ENCODE data around the gene LRRK1. TPM values are rescaled to one million over a fixed set of nuclear protein-coding genes. Genes with fewer than 3 reads are reported as not detected.

Gene LRRK1, protein sequence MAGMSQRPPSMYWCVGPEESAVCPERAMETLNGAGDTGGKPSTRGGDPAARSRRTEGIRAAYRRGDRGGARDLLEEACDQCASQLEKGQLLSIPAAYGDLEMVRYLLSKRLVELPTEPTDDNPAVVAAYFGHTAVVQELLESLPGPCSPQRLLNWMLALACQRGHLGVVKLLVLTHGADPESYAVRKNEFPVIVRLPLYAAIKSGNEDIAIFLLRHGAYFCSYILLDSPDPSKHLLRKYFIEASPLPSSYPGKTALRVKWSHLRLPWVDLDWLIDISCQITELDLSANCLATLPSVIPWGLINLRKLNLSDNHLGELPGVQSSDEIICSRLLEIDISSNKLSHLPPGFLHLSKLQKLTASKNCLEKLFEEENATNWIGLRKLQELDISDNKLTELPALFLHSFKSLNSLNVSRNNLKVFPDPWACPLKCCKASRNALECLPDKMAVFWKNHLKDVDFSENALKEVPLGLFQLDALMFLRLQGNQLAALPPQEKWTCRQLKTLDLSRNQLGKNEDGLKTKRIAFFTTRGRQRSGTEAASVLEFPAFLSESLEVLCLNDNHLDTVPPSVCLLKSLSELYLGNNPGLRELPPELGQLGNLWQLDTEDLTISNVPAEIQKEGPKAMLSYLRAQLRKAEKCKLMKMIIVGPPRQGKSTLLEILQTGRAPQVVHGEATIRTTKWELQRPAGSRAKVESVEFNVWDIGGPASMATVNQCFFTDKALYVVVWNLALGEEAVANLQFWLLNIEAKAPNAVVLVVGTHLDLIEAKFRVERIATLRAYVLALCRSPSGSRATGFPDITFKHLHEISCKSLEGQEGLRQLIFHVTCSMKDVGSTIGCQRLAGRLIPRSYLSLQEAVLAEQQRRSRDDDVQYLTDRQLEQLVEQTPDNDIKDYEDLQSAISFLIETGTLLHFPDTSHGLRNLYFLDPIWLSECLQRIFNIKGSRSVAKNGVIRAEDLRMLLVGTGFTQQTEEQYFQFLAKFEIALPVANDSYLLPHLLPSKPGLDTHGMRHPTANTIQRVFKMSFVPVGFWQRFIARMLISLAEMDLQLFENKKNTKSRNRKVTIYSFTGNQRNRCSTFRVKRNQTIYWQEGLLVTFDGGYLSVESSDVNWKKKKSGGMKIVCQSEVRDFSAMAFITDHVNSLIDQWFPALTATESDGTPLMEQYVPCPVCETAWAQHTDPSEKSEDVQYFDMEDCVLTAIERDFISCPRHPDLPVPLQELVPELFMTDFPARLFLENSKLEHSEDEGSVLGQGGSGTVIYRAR (N-terminal part only)
- total RNA-seq, result 1 to 10 TPM; 1.2 to 5.5 (median 3.2) TPM
- total RNA-seq (2013), result 10.4 TPM

DNA sequence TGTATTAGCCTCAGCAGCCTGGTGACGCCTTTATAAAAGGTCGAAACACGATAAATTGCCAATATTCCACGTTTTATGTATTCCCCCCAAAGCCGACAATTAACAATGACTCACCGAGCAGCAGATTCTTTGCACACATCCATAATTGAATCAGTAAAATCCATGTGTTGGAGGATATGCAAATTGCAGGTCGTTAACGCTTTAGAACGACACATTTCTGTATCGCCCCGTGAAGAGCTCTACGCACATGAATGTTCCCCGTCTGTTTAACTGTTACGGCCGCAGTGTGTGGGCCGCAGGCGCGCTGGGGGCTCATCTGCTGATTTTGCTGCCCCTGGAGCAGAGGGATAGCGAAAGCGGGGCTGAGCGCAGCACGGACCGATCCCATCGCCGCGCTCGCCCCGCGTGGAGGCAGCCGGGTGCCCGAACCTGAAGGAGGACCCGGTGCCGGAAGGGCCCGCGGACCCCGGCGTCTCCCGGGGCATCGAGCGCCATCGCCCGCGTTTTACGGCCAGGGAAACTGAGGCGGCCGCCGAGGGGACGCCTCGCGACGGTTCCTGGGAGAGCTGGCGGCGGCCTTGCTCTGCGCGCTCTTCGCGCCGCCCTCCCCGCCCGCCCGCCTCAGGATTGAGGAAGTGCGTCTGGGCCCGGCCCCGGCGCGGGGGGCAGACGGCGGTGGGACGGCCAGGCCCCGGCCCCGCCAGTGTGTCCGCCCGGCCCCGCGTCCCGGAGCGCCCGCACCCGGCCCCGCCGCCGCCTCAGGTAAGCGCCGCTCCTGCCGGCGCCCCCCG lies at the start of gene LRRK1:
Gene LRRK1 (plus strand): TSS at position 668 of the 791 bp plus-strand sequence. CDS start 5,276 bp downstream, outside the sequence.
- DNase-seq (peak in 1 of 2 donors; percentile 14), ATAC-seq (peak in 2 of 3 donors; percentile 40 to 56)
- Mint-ChIP-seq H3K36me3 (no peaks in the 10 kb centered on the region), H3K4me3 (peak within 1 kb of the TSS; percentile 80), H3K27me3 (ENCODE audit: low read depth in 2 of 2) (peaks cover 46 to 57% of the 10 kb centered on the region in 2 donors), H3K4me1 (peaks cover 0 to 12% of the 10 kb centered on the region in 2 donors), H3K27ac (no peak within 1 kb of the TSS), H3K9me3 (no peaks in the 10 kb centered on the region)
- WGBS (ENCODE audit: insufficient coverage), result 1% methylated on average over 87 of the region's 87 CpGs
- no peak for TF ChIP-seq CTCF (IDR thresholded peaks at IDR 0.05)
- peaks cover 9% of the 10 kb centered on the region for H3K27me3 ChIP-seq (ENCODE audit: control insufficient read depth, insufficient read depth, low read length)
- H3K36me3 ChIP-seq (ENCODE audit: control insufficient read depth, insufficient read depth, low read length), result no peaks in the 10 kb centered on the region
- H3K4me1 ChIP-seq (ENCODE audit: control insufficient read depth, insufficient read depth, low read length), result peaks cover 16% of the 10 kb centered on the region
- H3K27ac ChIP-seq (ENCODE audit: low read length), result no peak within 1 kb of the TSS
- H3K9me3 ChIP-seq (ENCODE audit: control insufficient read depth, insufficient read depth, low read length), result no peaks in the 10 kb centered on the region
- intact Hi-C loops (cut with micrococcal nuclease), result loop anchor here (5.0 kb wide), 1 partner anchor 88 kb away; no protein-coding TSS in a partner anchor
- H3K4me3 ChIP-seq (ENCODE audit: low read length), result peak within 1 kb of the TSS; percentile 45

GRCh38 chr15:100873029-100873677 lies 46.0 kb upstream of the LRRK1 start:
- ATAC-seq, result peak; percentile 61 to 73 (median 68)
- Histone ChIP-seq H3K27ac (ENCODE audit: low read length) (no peak overlapping the region), H3K36me3 (ENCODE audit: control insufficient read depth, insufficient read depth, low read length) (no peaks in the 10 kb centered on the region), H3K27me3 (ENCODE audit: control insufficient read depth, insufficient read depth, low read length) (peaks cover 2% of the 10 kb centered on the region), H3K4me1 (ENCODE audit: control insufficient read depth, insufficient read depth, low read length) (no peaks in the 10 kb centered on the region), H3K4me3 (ENCODE audit: low read length) (no peak overlapping the region), H3K9me3 (ENCODE audit: control insufficient read depth, insufficient read depth, low read length) (no peaks in the 10 kb centered on the region)
- peak; percentile 89 for TF ChIP-seq CTCF (IDR thresholded peaks at IDR 0.05)
- intact Hi-C loops (cut with micrococcal nuclease), result loop anchor here (1.0 to 5.0 kb wide), 2 partner anchors 245 to 946 kb away; no protein-coding TSS in a partner anchor
- WGBS (ENCODE audit: insufficient coverage), result 31% methylated on average over 2 of the region's 2 CpGs
- Mint-ChIP-seq H3K4me1 (no peaks in the 10 kb centered on the region), H3K27ac (no peak overlapping the region), H3K27me3 (ENCODE audit: low read depth in 2 of 2) (peaks cover 18 to 34% of the 10 kb centered on the region in 2 donors), H3K36me3 (no peaks in the 10 kb centered on the region), H3K9me3 (no peaks in the 10 kb centered on the region), H3K4me3 (no peak overlapping the region)
- DNase-seq, result peak in 1 of 2 donors; percentile 78

DNA sequence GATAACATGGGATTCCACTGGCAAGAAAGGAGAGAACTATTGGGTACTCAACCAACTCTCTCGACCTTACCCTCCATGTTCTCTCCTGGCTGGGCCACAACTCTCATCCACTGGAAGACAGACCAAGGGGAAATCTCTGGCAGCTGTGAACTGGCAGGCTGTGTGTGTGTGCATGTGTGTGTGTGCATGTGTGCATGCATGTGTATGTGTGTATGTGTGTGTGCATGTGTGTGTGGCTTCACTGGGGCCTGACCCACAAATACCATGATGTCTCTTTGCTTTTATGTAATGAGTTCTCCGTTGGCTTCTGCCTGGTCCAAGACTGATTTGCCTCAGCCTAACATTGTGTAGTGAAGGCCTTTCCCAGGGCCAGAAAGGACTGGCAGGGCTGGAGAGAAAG lies 43.7 kb upstream of the LRRK1 start:
- DNase-seq (no peak), ATAC-seq (no peak)
- Mint-ChIP-seq H3K9me3 (no peaks in the 10 kb centered on the region), H3K4me3 (no peak overlapping the region), H3K4me1 (no peaks in the 10 kb centered on the region), H3K27me3 (ENCODE audit: low read depth in 2 of 2) (peaks cover 25 to 43% of the 10 kb centered on the region in 2 donors), H3K36me3 (no peaks in the 10 kb centered on the region), H3K27ac (no peak overlapping the region)
- 85% methylated on average over 1 of the region's 2 CpGs for WGBS (ENCODE audit: insufficient coverage)
- no peak for TF ChIP-seq CTCF (IDR thresholded peaks at IDR 0.05)
- H3K4me3 ChIP-seq (ENCODE audit: low read length), result no peak overlapping the region
- H3K27me3 ChIP-seq (ENCODE audit: control insufficient read depth, insufficient read depth, low read length), result peaks cover 11% of the 10 kb centered on the region
- H3K27ac ChIP-seq (ENCODE audit: low read length), result no peak overlapping the region
- no peaks in the 10 kb centered on the region for H3K9me3 ChIP-seq (ENCODE audit: control insufficient read depth, insufficient read depth, low read length)
- peaks cover 4% of the 10 kb centered on the region for H3K4me1 ChIP-seq (ENCODE audit: control insufficient read depth, insufficient read depth, low read length)
- intact Hi-C loops (cut with micrococcal nuclease), result no loop called here
- no peaks in the 10 kb centered on the region for H3K36me3 ChIP-seq (ENCODE audit: control insufficient read depth, insufficient read depth, low read length)

Measured in natural killer cell (primary cell).